Endothelial cell (in vitro differentiated cells): ENCODE data around the gene SEMA6C. TPM values are rescaled to one million over a fixed set of nuclear protein-coding genes. Genes with fewer than 3 reads are reported as not detected.

Source experiments
- DNase-seq: peaks from one replicate; pipeline ENCODE4 v3.0.0; 2021; ENCODE audit warnings: low spot score
- H3K27ac Mint-ChIP-seq: one replicate; pipeline ENCODE4 v1.8.0; 2021; ENCODE audit warnings: mixed read lengths, inconsistent platforms; ENCODE audit not compliant: unreplicated experiment
- H3K27me3 Mint-ChIP-seq: one replicate; pipeline ENCODE4 v1.8.0; 2021; ENCODE audit warnings: mild to moderate bottlenecking, moderate library complexity, mixed read lengths, inconsistent platforms; ENCODE audit not compliant: unreplicated experiment
- H3K36me3 Mint-ChIP-seq: one replicate; pipeline ENCODE4 v1.8.0; 2021; ENCODE audit warnings: mild to moderate bottlenecking, low read depth, mixed read lengths, inconsistent platforms; ENCODE audit not compliant: unreplicated experiment
- H3K4me1 Mint-ChIP-seq: one replicate; pipeline ENCODE4 v1.8.0; 2021; ENCODE audit warnings: mild to moderate bottlenecking, mixed read lengths, inconsistent platforms; ENCODE audit not compliant: unreplicated experiment
- H3K4me3 Mint-ChIP-seq: one replicate; pipeline ENCODE4 v1.8.0; 2021; ENCODE audit warnings: mild to moderate bottlenecking, mixed read lengths, inconsistent platforms; ENCODE audit not compliant: unreplicated experiment
- H3K9me3 Mint-ChIP-seq: one replicate; pipeline ENCODE4 v1.8.0; 2021; ENCODE audit warnings: mixed read lengths, inconsistent platforms; ENCODE audit not compliant: unreplicated experiment
- CTCF ChIP-seq: fragments of 200-600 bp; sonication (generic); IDR thresholded peaks from one replicate; pipeline ENCODE4 v1.5.0; 2021; ENCODE audit warnings: antibody characterized with exemption; ENCODE audit not compliant: unreplicated experiment
- total RNA-seq: library from RNA; stranded (reverse); fragmentation: NEBNext Ultra II Directional; extraction: Animal tissue kit (Norgen Biotek cat#: 25700); gene quantifications from one replicate; pipeline ENCODE4 v1.2.1, GENCODE V29; 2021; ENCODE audit not compliant: unreplicated experiment

The SEMA6C gene
- total RNA-seq, 1 donor from 2014 or later = 214 TPM

GRCh38 chr1:151143986-151144385 is 2.4 kb downstream of the SEMA6C start:
- DNase-seq = peak; percentile 50
- H3K4me3 Mint-ChIP-seq = peak overlapping the region; percentile 97

GRCh38 chr1:151143057-151143435 is 3.4 kb downstream of the SEMA6C start:
- H3K27me3 Mint-ChIP-seq = peaks cover 13% of the 10 kb centered on the region
- peak overlapping the region; percentile 48 for H3K27ac Mint-ChIP-seq
- peaks cover 42% of the 10 kb centered on the region for H3K4me1 Mint-ChIP-seq
- DNase-seq = no peak
- TF ChIP-seq CTCF = no peak
- peaks cover 31% of the 10 kb centered on the region for H3K36me3 Mint-ChIP-seq
- no peaks in the 10 kb centered on the region for H3K9me3 Mint-ChIP-seq
- no peak overlapping the region for H3K4me3 Mint-ChIP-seq

More at GRCh38 chr1:151143986-151144385, 2.4 kb downstream of the SEMA6C start:
- peaks cover 15% of the 10 kb centered on the region for H3K27me3 Mint-ChIP-seq
- H3K36me3 Mint-ChIP-seq = peaks cover 32% of the 10 kb centered on the region
- TF ChIP-seq CTCF = no peak
- peaks cover 48% of the 10 kb centered on the region for H3K4me1 Mint-ChIP-seq
- peak overlapping the region; percentile 95 for H3K27ac Mint-ChIP-seq
- H3K9me3 Mint-ChIP-seq = no peaks in the 10 kb centered on the region

GRCh38 chr1:151142411-151143056 is 3.9 kb downstream of the SEMA6C start:
- no peak overlapping the region for H3K27ac Mint-ChIP-seq
- H3K36me3 Mint-ChIP-seq = peaks cover 36% of the 10 kb centered on the region
- no peak overlapping the region for H3K4me3 Mint-ChIP-seq

GRCh38 chr1:151137789-151138188 is 8.6 kb downstream of the SEMA6C start:
- H3K4me3 Mint-ChIP-seq = no peak overlapping the region
- DNase-seq = no peak
- peaks cover 16% of the 10 kb centered on the region for H3K27me3 Mint-ChIP-seq
- no peaks in the 10 kb centered on the region for H3K9me3 Mint-ChIP-seq
- H3K4me1 Mint-ChIP-seq = peaks cover 15% of the 10 kb centered on the region
- no peak overlapping the region for H3K27ac Mint-ChIP-seq
- H3K36me3 Mint-ChIP-seq = peaks cover 56% of the 10 kb centered on the region
- no peak for TF ChIP-seq CTCF

More at GRCh38 chr1:151142411-151143056, 3.9 kb downstream of the SEMA6C start:
- DNase-seq = no peak
- peaks cover 14% of the 10 kb centered on the region for H3K27me3 Mint-ChIP-seq
- H3K4me1 Mint-ChIP-seq = peaks cover 37% of the 10 kb centered on the region
- no peaks in the 10 kb centered on the region for H3K9me3 Mint-ChIP-seq
- no peak for TF ChIP-seq CTCF

- Mint-ChIP-seq H3K27me3 (peaks cover 23% of the 10 kb centered on the region), H3K9me3 (no peaks in the 10 kb centered on the region), H3K4me1 (peaks cover 17% of the 10 kb centered on the region), H3K27ac (no peak overlapping the region), H3K36me3 (peaks cover 56% of the 10 kb centered on the region), H3K4me3 (no peak overlapping the region)
- no peak for TF ChIP-seq CTCF
- no peak for DNase-seq
Measured at GRCh38 chr1:151135433-151136385, 10.7 kb downstream of the SEMA6C start.
